ENCODE measurements around the gene ZMYND8. TPM values are rescaled to one million over a fixed set of nuclear protein-coding genes. Genes with fewer than 3 reads are reported as not detected.

The ZMYND8 gene
- total and polyA plus RNA-seq, 10 of the 15 experiments (the other 5 are each of a cell fraction or from before 2014, with no cell fraction given), result 12.9 to 54.8 (median 23.1) TPM

DNA sequence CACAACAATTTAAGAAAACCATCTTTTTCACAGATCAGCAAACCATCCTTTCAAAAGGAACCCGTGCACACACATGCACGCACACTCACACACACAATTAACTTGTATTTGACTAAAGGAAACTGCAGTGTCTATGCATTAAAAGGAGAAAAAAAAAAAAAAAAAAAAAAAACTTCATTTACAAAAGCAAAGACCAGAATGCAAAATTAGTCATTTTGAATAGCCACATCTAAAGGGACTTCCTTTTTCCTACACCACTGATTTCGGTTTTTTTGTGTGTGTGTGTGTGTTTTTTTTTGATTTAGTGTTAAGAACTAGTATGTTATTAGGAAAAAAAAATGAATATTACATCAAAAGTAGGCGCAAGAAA, 6.3 kb downstream of the ZMYND8 start (continued):
- TF ChIP-seq, protein P1, sequence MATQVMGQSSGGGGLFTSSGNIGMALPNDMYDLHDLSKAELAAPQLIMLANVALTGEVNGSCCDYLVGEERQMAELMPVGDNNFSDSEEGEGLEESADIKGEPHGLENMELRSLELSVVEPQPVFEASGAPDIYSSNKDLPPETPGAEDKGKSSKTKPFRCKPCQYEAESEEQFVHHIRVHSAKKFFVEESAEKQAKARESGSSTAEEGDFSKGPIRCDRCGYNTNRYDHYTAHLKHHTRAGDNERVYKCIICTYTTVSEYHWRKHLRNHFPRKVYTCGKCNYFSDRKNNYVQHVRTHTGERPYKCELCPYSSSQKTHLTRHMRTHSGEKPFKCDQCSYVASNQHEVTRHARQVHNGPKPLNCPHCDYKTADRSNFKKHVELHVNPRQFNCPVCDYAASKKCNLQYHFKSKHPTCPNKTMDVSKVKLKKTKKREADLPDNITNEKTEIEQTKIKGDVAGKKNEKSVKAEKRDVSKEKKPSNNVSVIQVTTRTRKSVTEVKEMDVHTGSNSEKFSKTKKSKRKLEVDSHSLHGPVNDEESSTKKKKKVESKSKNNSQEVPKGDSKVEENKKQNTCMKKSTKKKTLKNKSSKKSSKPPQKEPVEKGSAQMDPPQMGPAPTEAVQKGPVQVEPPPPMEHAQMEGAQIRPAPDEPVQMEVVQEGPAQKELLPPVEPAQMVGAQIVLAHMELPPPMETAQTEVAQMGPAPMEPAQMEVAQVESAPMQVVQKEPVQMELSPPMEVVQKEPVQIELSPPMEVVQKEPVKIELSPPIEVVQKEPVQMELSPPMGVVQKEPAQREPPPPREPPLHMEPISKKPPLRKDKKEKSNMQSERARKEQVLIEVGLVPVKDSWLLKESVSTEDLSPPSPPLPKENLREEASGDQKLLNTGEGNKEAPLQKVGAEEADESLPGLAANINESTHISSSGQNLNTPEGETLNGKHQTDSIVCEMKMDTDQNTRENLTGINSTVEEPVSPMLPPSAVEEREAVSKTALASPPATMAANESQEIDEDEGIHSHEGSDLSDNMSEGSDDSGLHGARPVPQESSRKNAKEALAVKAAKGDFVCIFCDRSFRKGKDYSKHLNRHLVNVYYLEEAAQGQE (IDR thresholded peaks at IDR 0.05; ENCODE audit: low read depth, low read length), result no peak
- TF ChIP-seq CREB1 (IDR thresholded peaks at IDR 0.05; ENCODE audit: low read depth) (no peak), TARDBP (IDR thresholded peaks at IDR 0.05; ENCODE audit: borderline replicate concordance) (no peak), NR2C2 (IDR thresholded peaks at IDR 0.05; ENCODE audit: borderline replicate concordance, control insufficient read depth, insufficient read length, low read depth) (no peak), ESRRA (IDR thresholded peaks at IDR 0.05; ENCODE audit: low read length) (no peak), CHD4 (IDR thresholded peaks at IDR 0.05) (no peak), PAX8 (IDR thresholded peaks at IDR 0.05) (no peak), SP1 (IDR thresholded peaks at IDR 0.05; ENCODE audit: low read depth, low read length) (no peak), MXI1 (IDR thresholded peaks at IDR 0.05; ENCODE audit: low read depth, low read length) (no peak), DPF2 (IDR thresholded peaks at IDR 0.05) (no peak), ZZZ3 (IDR thresholded peaks at IDR 0.05; ENCODE audit: control insufficient read depth, insufficient read length, low read depth) (no peak), MYC (IDR thresholded peaks at IDR 0.05; ENCODE audit: insufficient read depth, insufficient read length, insufficient replicate concordance, low read length, severe bottlenecking) (no peak), MEF2B (IDR thresholded peaks at IDR 0.05; ENCODE audit: partially characterized antibody, poor library complexity, severe bottlenecking) (no peak), NR2F1 (conservative IDR thresholded peaks at IDR 0.05) (no peak), RFX5 (IDR thresholded peaks at IDR 0.05; ENCODE audit: low read depth, low read length) (no peak), TAF1 (IDR thresholded peaks at IDR 0.05; ENCODE audit: borderline replicate concordance, low read depth, low read length) (no peak), CHD1 (IDR thresholded peaks at IDR 0.05; ENCODE audit: low read depth, low read length) (no peak), SRF (IDR thresholded peaks at IDR 0.05; ENCODE audit: low read depth in 2 of 2, low read length in 2 of 2) (no peak), TCF3 (IDR thresholded peaks at IDR 0.05; ENCODE audit: borderline replicate concordance, insufficient read depth, low read depth, low read length) (no peak)
- TF ChIP-seq, protein P2, sequence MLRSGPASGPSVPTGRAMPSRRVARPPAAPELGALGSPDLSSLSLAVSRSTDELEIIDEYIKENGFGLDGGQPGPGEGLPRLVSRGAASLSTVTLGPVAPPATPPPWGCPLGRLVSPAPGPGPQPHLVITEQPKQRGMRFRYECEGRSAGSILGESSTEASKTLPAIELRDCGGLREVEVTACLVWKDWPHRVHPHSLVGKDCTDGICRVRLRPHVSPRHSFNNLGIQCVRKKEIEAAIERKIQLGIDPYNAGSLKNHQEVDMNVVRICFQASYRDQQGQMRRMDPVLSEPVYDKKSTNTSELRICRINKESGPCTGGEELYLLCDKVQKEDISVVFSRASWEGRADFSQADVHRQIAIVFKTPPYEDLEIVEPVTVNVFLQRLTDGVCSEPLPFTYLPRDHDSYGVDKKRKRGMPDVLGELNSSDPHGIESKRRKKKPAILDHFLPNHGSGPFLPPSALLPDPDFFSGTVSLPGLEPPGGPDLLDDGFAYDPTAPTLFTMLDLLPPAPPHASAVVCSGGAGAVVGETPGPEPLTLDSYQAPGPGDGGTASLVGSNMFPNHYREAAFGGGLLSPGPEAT (IDR thresholded peaks at IDR 0.05; ENCODE audit: low read depth), result 0 out of 2 replicates have a peak, but pooled peaks have one; percentile 39
- TF ChIP-seq, protein P3, sequence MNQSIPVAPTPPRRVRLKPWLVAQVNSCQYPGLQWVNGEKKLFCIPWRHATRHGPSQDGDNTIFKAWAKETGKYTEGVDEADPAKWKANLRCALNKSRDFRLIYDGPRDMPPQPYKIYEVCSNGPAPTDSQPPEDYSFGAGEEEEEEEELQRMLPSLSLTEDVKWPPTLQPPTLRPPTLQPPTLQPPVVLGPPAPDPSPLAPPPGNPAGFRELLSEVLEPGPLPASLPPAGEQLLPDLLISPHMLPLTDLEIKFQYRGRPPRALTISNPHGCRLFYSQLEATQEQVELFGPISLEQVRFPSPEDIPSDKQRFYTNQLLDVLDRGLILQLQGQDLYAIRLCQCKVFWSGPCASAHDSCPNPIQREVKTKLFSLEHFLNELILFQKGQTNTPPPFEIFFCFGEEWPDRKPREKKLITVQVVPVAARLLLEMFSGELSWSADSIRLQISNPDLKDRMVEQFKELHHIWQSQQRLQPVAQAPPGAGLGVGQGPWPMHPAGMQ (IDR thresholded peaks at IDR 0.05; ENCODE audit: borderline replicate concordance), result no peak
- TF ChIP-seq, protein P4, sequence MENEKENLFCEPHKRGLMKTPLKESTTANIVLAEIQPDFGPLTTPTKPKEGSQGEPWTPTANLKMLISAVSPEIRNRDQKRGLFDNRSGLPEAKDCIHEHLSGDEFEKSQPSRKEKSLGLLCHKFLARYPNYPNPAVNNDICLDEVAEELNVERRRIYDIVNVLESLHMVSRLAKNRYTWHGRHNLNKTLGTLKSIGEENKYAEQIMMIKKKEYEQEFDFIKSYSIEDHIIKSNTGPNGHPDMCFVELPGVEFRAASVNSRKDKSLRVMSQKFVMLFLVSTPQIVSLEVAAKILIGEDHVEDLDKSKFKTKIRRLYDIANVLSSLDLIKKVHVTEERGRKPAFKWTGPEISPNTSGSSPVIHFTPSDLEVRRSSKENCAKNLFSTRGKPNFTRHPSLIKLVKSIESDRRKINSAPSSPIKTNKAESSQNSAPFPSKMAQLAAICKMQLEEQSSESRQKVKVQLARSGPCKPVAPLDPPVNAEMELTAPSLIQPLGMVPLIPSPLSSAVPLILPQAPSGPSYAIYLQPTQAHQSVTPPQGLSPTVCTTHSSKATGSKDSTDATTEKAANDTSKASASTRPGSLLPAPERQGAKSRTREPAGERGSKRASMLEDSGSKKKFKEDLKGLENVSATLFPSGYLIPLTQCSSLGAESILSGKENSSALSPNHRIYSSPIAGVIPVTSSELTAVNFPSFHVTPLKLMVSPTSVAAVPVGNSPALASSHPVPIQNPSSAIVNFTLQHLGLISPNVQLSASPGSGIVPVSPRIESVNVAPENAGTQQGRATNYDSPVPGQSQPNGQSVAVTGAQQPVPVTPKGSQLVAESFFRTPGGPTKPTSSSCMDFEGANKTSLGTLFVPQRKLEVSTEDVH (IDR thresholded peaks at IDR 0.05; ENCODE audit: low read depth, partially characterized antibody), result no peak
- TF ChIP-seq, protein P5, sequence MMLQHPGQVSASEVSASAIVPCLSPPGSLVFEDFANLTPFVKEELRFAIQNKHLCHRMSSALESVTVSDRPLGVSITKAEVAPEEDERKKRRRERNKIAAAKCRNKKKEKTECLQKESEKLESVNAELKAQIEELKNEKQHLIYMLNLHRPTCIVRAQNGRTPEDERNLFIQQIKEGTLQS (IDR thresholded peaks at IDR 0.05; ENCODE audit: borderline replicate concordance, extremely low read depth, low read depth, low read length), result no peak

Data from GM12878 (cell line).